ENCODE results near the gene GALNT9.

Gene GALNT9

GRCh38 chr12:132320767-132321211 lies 8.6 kb downstream of the GALNT9 start:
- TF ChIP-seq CTCF (IDR thresholded peaks at IDR 0.05; ENCODE audit: low read depth, low read length) = no peak
- H3K4me3 ChIP-seq (ENCODE audit: low read depth, low read length) = no peak overlapping the region
- in situ Hi-C loops (cut with HindIII; ENCODE audit: low sequenced_read_pairs) = no loop called here
- DNase-seq (ENCODE audit: low read depth, low spot score) = no peak

GRCh38 chr12:132319991-132320570 lies 9.3 kb downstream of the GALNT9 start:
- in situ Hi-C loops (cut with HindIII; ENCODE audit: low sequenced_read_pairs) = no loop called here
- no peak for TF ChIP-seq CTCF (IDR thresholded peaks at IDR 0.05; ENCODE audit: low read depth, low read length)
- no peak for DNase-seq (ENCODE audit: low read depth, low spot score)
- H3K4me3 ChIP-seq (ENCODE audit: low read depth, low read length) = no peak overlapping the region

GRCh38 chr12:132319359-132319950 lies 9.9 kb downstream of the GALNT9 start:
- no peak for TF ChIP-seq CTCF (IDR thresholded peaks at IDR 0.05; ENCODE audit: low read depth, low read length)
- DNase-seq (ENCODE audit: low read depth, low spot score) = no peak
- in situ Hi-C loops (cut with HindIII; ENCODE audit: low sequenced_read_pairs) = no loop called here
- H3K4me3 ChIP-seq (ENCODE audit: low read depth, low read length) = no peak overlapping the region

GRCh38 chr12:132318618-132319033 lies 10.8 kb downstream of the GALNT9 start:
- no peak for DNase-seq (ENCODE audit: low read depth, low spot score)
- in situ Hi-C loops (cut with HindIII; ENCODE audit: low sequenced_read_pairs) = no loop called here
- H3K4me3 ChIP-seq (ENCODE audit: low read depth, low read length) = no peak overlapping the region
- TF ChIP-seq CTCF (IDR thresholded peaks at IDR 0.05; ENCODE audit: low read depth, low read length) = no peak

- DNase-seq (ENCODE audit: low read depth, low spot score) = no peak
- TF ChIP-seq CTCF (IDR thresholded peaks at IDR 0.05; ENCODE audit: low read depth, low read length) = no peak
- H3K4me3 ChIP-seq (ENCODE audit: low read depth, low read length) = no peak overlapping the region
- in situ Hi-C loops (cut with HindIII; ENCODE audit: low sequenced_read_pairs) = no loop called here
Observed at GRCh38 chr12:132318135-132318534, 11.3 kb downstream of the GALNT9 start.

- DNase-seq (ENCODE audit: low read depth, low spot score) = no peak
- no peak overlapping the region for H3K4me3 ChIP-seq (ENCODE audit: low read depth, low read length)
- in situ Hi-C loops (cut with HindIII; ENCODE audit: low sequenced_read_pairs) = no loop called here
- no peak for TF ChIP-seq CTCF (IDR thresholded peaks at IDR 0.05; ENCODE audit: low read depth, low read length)
Observed at GRCh38 chr12:132317233-132317938, 12.0 kb downstream of the GALNT9 start.
